Measurements from ENCODE around the gene YY1AP1.
"Not testable (repeated sequence)": the region's sequence is repeated elsewhere in the genome, so short reads cannot be mapped to it uniquely, and the experiment has no call there.

Gene YY1AP1

DNA sequence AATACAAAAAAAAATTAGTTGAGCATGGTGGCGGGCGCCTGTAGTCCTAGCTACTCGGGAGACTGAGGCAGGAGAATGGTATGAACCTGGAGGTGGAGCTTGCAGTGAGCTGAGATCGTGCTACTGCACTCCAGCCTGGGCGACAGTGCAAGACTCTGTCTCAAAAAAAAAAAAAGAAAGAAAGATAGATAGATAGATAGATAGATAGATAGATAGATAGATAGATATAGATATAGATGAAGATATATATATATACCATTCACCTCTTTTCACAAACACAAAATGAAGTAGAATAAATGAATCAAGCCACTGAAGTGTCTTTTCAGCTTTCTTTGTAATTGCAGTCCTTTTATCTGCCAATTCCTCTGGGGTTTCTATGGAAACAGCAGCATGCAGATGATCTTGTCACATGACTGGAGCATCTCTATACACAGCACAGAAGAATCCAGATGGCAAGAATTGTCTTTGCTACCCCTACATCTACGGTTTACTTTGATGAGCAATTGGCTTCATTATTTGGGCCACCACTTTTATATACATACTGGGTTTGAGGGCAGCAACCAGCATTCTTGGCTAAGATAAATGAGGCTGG is 30.0 kb upstream of the YY1AP1 start:
- WGBS: 99% methylated on average over 4 of the region's 6 CpGs
- not testable (repeated sequence) for H3K27me3 ChIP-seq (ENCODE audit: control insufficient read depth in 1 of 2, insufficient read depth in 1 of 2, low read length in 2 of 2); H4K91ac ChIP-seq (ENCODE audit: low read length); H3K4me2 ChIP-seq (ENCODE audit: low read length, poor library complexity, severe bottlenecking); H2BK15ac ChIP-seq (ENCODE audit: low read depth, poor library complexity, severe bottlenecking); H2BK5ac ChIP-seq (ENCODE audit: low read depth, low read length, poor library complexity, severe bottlenecking); H2AK5ac ChIP-seq (ENCODE audit: low read length, severe bottlenecking); H4K8ac ChIP-seq (ENCODE audit: low read length); H3K27ac ChIP-seq (ENCODE audit: low read length, poor library complexity, severe bottlenecking); H3K9ac ChIP-seq (ENCODE audit: low read length); H3K14ac ChIP-seq (ENCODE audit: low read length in 2 of 2); H3K23ac ChIP-seq (ENCODE audit: low read length in 2 of 2); H2AFZ ChIP-seq (ENCODE audit: low read depth, low read length); H3K4me3 ChIP-seq (ENCODE audit: insufficient read depth in 1 of 2, low read depth in 1 of 2, low read length in 2 of 2); H3K4ac ChIP-seq (ENCODE audit: low read depth in 1 of 2, low read length in 2 of 2); DNase-seq; H2BK12ac ChIP-seq (ENCODE audit: low read length in 2 of 2); H2BK120ac ChIP-seq (ENCODE audit: low read depth, low read length); H3K4me1 ChIP-seq (ENCODE audit: control insufficient read depth, insufficient read depth, low read depth, low read length); H3K18ac ChIP-seq (ENCODE audit: low read depth in 1 of 2, low read length in 2 of 2); H3K9me3 ChIP-seq (ENCODE audit: control insufficient read depth, low read length)
- Histone ChIP-seq H3K79me1 (replicated peaks; ENCODE audit: low read length, poor library complexity, severe bottlenecking) (peaks cover 36% of the 10 kb centered on the region), H3K36me3 (ENCODE audit: control insufficient read depth in 1 of 2, insufficient read depth in 2 of 2, low read depth in 1 of 2, low read length in 2 of 2) (peaks cover 21 to 54% of the 10 kb centered on the region in 2 experiments)

DNA sequence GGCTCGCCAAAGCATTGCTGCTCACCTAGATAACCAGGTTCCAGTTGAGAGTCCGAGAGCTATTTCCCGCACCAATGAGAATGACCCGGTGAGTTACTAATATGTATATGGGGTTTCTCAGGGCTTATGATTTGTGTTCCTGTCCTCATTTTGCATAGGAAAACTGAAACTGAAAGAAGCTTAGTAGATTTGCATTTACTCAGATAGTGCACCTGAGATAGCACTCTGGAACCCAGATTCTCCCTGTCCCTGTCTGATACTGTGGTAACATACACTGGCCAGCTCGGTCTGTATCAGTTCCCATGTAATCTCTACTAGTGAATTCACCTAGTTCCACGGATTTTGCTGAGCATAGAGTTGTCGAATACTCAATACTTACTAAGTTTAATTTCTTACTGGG is 28.5 kb upstream of the YY1AP1 start:
- Histone ChIP-seq H4K8ac (ENCODE audit: low read length) (no peak overlapping the region), H3K4me2 (ENCODE audit: low read length, poor library complexity, severe bottlenecking) (no peak overlapping the region), H3K36me3 (ENCODE audit: control insufficient read depth in 1 of 2, insufficient read depth in 2 of 2, low read depth in 1 of 2, low read length in 2 of 2) (peaks cover 14 to 55% of the 10 kb centered on the region in 2 experiments), H2BK5ac (ENCODE audit: low read depth, low read length, poor library complexity, severe bottlenecking) (no peak overlapping the region), H2AFZ (ENCODE audit: low read depth, low read length) (no peak overlapping the region), H3K9me3 (ENCODE audit: control insufficient read depth, low read length) (no peaks in the 10 kb centered on the region), H4K91ac (ENCODE audit: low read length) (no peak overlapping the region), H3K23ac (ENCODE audit: low read length in 2 of 2) (no peak overlapping the region), H3K14ac (ENCODE audit: low read length in 2 of 2) (no peak overlapping the region), H3K9ac (ENCODE audit: low read length) (no peak overlapping the region), H3K27me3 (ENCODE audit: control insufficient read depth in 1 of 2, insufficient read depth in 1 of 2, low read length in 2 of 2) (no peaks in the 10 kb centered on the region), H2BK15ac (ENCODE audit: low read depth, poor library complexity, severe bottlenecking) (no peak overlapping the region), H3K79me1 (replicated peaks; ENCODE audit: low read length, poor library complexity, severe bottlenecking) (peaks cover 31% of the 10 kb centered on the region), H2AK5ac (ENCODE audit: low read length, severe bottlenecking) (no peak overlapping the region), H3K4me3 (ENCODE audit: insufficient read depth in 1 of 2, low read depth in 1 of 2, low read length in 2 of 2) (no peak overlapping the region), H2BK12ac (ENCODE audit: low read length in 2 of 2) (no peak overlapping the region), H3K4ac (ENCODE audit: low read depth in 1 of 2, low read length in 2 of 2) (no peak overlapping the region), H3K18ac (ENCODE audit: low read depth in 1 of 2, low read length in 2 of 2) (no peak overlapping the region), H2BK120ac (ENCODE audit: low read depth, low read length) (no peak overlapping the region), H3K27ac (ENCODE audit: low read length, poor library complexity, severe bottlenecking) (no peak overlapping the region), H3K4me1 (ENCODE audit: control insufficient read depth, insufficient read depth, low read depth, low read length) (no peaks in the 10 kb centered on the region)
- WGBS: 94% methylated on average over 7 of the region's 7 CpGs
- DNase-seq: no peak

DNA sequence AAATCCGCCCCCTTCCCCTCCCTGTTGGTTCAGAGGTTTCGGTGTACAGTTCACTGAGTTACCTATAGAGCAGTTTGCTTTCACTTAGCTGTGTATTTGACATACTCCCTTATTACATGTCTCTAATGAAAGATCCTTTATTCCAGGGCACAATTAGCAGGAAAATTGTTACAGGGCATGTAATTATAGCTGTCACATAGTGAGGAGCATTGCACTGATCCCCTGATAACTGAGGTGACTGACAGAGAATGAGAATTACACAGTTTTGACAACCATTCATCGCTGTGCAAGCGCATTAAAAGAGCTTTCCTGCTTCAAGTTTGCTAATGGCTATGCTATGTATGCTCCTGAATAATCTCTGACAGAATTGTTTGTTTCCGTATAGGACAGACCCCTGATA is 27.2 kb upstream of the YY1AP1 start:
- DNase-seq: no peak
- H3K9ac ChIP-seq (ENCODE audit: low read length): no peak overlapping the region
- no peak overlapping the region for H2BK12ac ChIP-seq (ENCODE audit: low read length in 2 of 2)
- H3K4me3 ChIP-seq (ENCODE audit: insufficient read depth in 1 of 2, low read depth in 1 of 2, low read length in 2 of 2): no peak overlapping the region
- H2AFZ ChIP-seq (ENCODE audit: low read depth, low read length): no peak overlapping the region
- no peaks in the 10 kb centered on the region for H3K9me3 ChIP-seq (ENCODE audit: control insufficient read depth, low read length)
- no peak overlapping the region for H3K27ac ChIP-seq (ENCODE audit: low read length, poor library complexity, severe bottlenecking)
- no peak overlapping the region for H3K18ac ChIP-seq (ENCODE audit: low read depth in 1 of 2, low read length in 2 of 2)
- peaks cover 28% of the 10 kb centered on the region for H3K79me1 ChIP-seq (replicated peaks; ENCODE audit: low read length, poor library complexity, severe bottlenecking)
- 99% methylated on average over 3 of the region's 5 CpGs for WGBS
- no peak overlapping the region for H3K14ac ChIP-seq (ENCODE audit: low read length in 2 of 2)
- no peak overlapping the region for H3K23ac ChIP-seq (ENCODE audit: low read length in 2 of 2)
- no peak overlapping the region for H2BK5ac ChIP-seq (ENCODE audit: low read depth, low read length, poor library complexity, severe bottlenecking)
- no peak overlapping the region for H2BK15ac ChIP-seq (ENCODE audit: low read depth, poor library complexity, severe bottlenecking)
- H4K8ac ChIP-seq (ENCODE audit: low read length): no peak overlapping the region
- H2BK120ac ChIP-seq (ENCODE audit: low read depth, low read length): no peak overlapping the region
- H3K27me3 ChIP-seq (ENCODE audit: control insufficient read depth in 1 of 2, insufficient read depth in 1 of 2, low read length in 2 of 2): no peaks in the 10 kb centered on the region
- H3K4me1 ChIP-seq (ENCODE audit: control insufficient read depth, insufficient read depth, low read depth, low read length): no peaks in the 10 kb centered on the region
- H4K91ac ChIP-seq (ENCODE audit: low read length): no peak overlapping the region
- no peak overlapping the region for H2AK5ac ChIP-seq (ENCODE audit: low read length, severe bottlenecking)
- peaks cover 14 to 47% of the 10 kb centered on the region in 2 experiments for H3K36me3 ChIP-seq (ENCODE audit: control insufficient read depth in 1 of 2, insufficient read depth in 2 of 2, low read depth in 1 of 2, low read length in 2 of 2)
- no peak overlapping the region for H3K4me2 ChIP-seq (ENCODE audit: low read length, poor library complexity, severe bottlenecking)
- H3K4ac ChIP-seq (ENCODE audit: low read depth in 1 of 2, low read length in 2 of 2): no peak overlapping the region

DNA sequence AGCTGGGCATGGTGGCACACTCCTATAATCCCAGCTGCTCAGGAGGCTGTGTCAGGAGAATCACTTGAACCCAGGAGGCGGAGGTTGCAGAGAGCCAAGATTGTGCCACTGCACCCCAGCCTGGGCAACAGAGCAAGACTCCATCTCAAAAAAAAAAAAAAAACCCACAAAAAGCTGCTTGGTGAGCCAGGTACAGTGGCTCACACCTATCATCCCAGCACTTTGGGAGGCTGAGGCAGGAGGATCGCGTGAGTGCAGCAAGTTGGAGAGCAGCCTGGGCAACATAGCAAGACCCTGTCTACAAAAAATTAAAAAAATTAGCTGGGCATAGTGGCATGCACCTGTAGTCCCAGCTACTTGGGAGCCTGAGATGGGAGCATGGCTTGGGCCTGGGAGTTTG is 26.5 kb upstream of the YY1AP1 start:
- Histone ChIP-seq H3K36me3 (ENCODE audit: control insufficient read depth in 1 of 2, insufficient read depth in 2 of 2, low read depth in 1 of 2, low read length in 2 of 2) (peaks cover 10 to 50% of the 10 kb centered on the region in 2 experiments), H3K79me1 (replicated peaks; ENCODE audit: low read length, poor library complexity, severe bottlenecking) (peaks cover 28% of the 10 kb centered on the region)
- not testable (repeated sequence) for H3K23ac ChIP-seq (ENCODE audit: low read length in 2 of 2); H3K4me2 ChIP-seq (ENCODE audit: low read length, poor library complexity, severe bottlenecking); H3K27ac ChIP-seq (ENCODE audit: low read length, poor library complexity, severe bottlenecking); H3K4ac ChIP-seq (ENCODE audit: low read depth in 1 of 2, low read length in 2 of 2); H3K14ac ChIP-seq (ENCODE audit: low read length in 2 of 2); H3K9ac ChIP-seq (ENCODE audit: low read length); H2BK120ac ChIP-seq (ENCODE audit: low read depth, low read length); H4K91ac ChIP-seq (ENCODE audit: low read length); H3K9me3 ChIP-seq (ENCODE audit: control insufficient read depth, low read length); H2AK5ac ChIP-seq (ENCODE audit: low read length, severe bottlenecking); H3K4me1 ChIP-seq (ENCODE audit: control insufficient read depth, insufficient read depth, low read depth, low read length); DNase-seq; H3K18ac ChIP-seq (ENCODE audit: low read depth in 1 of 2, low read length in 2 of 2); H2BK15ac ChIP-seq (ENCODE audit: low read depth, poor library complexity, severe bottlenecking); H2BK5ac ChIP-seq (ENCODE audit: low read depth, low read length, poor library complexity, severe bottlenecking); H4K8ac ChIP-seq (ENCODE audit: low read length); H3K4me3 ChIP-seq (ENCODE audit: insufficient read depth in 1 of 2, low read depth in 1 of 2, low read length in 2 of 2); H2BK12ac ChIP-seq (ENCODE audit: low read length in 2 of 2); H2AFZ ChIP-seq (ENCODE audit: low read depth, low read length); H3K27me3 ChIP-seq (ENCODE audit: control insufficient read depth in 1 of 2, insufficient read depth in 1 of 2, low read length in 2 of 2)
- WGBS: 100% methylated on average over 3 of the region's 3 CpGs
